ENCODE results near the gene USP15.

GRCh38 chr12:62256408-62257096, 3.7 kb upstream of the USP15 start:
- TF ChIP-seq CTCF (tag by site-specific recombination; IDR thresholded peaks at IDR 0.05) (no peak), ZNF513 (tag by site-specific recombination; IDR thresholded peaks at IDR 0.05) (no peak), SP3 (tag by site-specific recombination; IDR thresholded peaks at IDR 0.05) (no peak), ZNF398 (tag by site-specific recombination; IDR thresholded peaks at IDR 0.05) (no peak), ZNF639 (tag by site-specific recombination; IDR thresholded peaks at IDR 0.05) (no peak), ZBTB26 (tag by site-specific recombination; optimal IDR thresholded peaks at IDR 0.05) (no peak), ZNF404 (tag by site-specific recombination; IDR thresholded peaks at IDR 0.05) (no peak), ZNF600 (tag by site-specific recombination; IDR thresholded peaks at IDR 0.05) (no peak)
